HG03139 (cell line): ENCODE data around the gene CENPM.

Source experiments
- ATAC-seq: cut with Tn5 transposase; IDR thresholded peaks from one replicate; pipeline ENCODE4 v1.9.1; 2021; ENCODE audit not compliant: unreplicated experiment

CENPM gene

GRCh38 chr22:41933411-41934177, 13.4 kb downstream of the CENPM start:
- no peak for ATAC-seq

DNA sequence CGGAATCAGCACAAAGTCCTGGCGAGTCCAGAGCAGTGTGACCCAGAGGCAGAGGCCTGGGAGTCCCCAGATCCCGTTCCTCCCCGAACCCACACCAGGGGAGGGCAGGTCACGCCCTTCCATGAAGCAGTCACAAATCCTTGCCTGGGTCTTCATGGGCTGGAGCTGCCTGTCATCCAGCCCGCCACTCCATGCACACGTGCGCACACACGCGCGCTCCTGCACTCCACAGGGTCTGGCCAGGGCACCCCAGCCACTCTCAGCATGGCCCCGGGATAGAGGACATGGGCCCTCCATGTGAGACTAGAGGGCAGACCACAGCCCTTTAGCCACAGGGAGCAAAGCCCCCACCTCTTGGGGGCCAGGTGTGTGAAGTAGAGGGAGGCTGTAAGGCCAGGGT, 14.6 kb downstream of the CENPM start:
- ATAC-seq: no peak

DNA sequence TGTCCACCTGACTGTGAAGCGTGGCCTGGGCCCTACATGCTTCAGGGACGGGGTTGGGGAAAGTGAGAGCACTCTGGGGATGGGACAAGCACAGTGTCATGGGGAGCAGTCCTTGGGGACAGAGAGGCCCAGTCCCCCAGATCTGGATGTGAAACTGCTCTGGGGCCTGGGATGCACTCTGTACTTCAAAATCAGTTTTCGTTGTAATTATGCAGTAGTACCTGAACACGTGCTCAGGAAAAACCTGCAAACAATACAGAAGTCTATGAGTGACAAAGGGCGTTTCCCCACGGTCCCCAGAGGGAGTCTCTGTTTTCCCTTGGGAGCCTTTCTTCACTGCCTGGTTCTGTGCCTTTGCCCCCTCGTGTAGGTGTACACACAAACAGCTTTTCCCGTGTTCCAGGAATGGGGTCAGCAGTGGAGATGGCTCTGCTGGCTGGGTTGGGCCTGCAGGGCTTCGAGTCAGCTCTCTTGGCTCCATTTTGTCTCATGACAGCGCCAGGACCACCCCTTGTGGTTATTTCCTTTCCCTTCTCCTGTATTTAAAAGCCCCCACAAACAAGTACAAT, 15.2 kb downstream of the CENPM start:
- no peak for ATAC-seq

DNA sequence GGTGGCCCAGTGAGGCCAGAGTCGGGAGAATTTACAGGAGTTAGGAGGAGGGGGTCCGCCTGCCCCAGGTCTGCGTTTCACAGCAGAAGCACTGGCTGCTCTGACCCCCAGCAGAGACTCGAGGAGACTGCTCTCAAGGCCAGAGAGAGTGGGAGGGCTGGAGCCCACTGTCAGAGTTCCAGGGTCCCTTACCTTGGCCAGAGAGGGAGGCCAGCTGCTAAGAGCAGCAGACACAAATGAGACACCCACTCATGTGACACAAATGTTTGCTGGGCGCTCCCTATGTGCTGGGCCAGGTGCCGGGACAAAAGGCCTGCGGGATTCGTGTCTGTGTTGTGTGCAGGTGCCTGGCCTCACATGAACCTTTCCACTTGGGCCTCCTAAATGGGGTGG, 17.5 kb downstream of the CENPM start:
- ATAC-seq: no peak

GRCh38 chr22:41928593-41929417, 18.1 kb downstream of the CENPM start:
- ATAC-seq: no peak

DNA sequence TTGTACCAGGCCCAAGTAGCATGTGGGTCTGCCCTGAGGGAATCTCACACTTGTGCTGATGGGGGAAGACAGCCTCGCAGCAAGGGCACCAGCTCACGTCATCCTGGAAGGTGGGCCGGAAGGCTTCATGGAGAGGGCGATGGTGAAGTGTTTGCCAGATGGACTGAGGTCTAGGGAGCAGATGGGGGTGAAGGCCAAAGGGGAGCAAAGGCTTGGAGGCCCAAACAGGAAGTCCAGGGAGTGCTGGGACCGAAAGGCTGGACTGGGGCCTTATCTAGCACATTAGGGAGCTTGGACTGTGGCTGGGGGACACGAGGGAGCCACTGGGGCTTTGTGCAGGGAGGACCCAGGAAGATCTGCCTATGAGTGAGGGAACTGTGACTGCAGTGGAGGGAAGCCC, 19.1 kb downstream of the CENPM start:
- ATAC-seq: no peak

- ATAC-seq: no peak
Measured at GRCh38 chr22:41925783-41926460, 21.0 kb downstream of the CENPM start.

- no peak for ATAC-seq
Measured at GRCh38 chr22:41923595-41924276, 23.2 kb downstream of the CENPM start.

GRCh38 chr22:41922940-41923594, 23.9 kb downstream of the CENPM start:
- no peak for ATAC-seq

GRCh38 chr22:41922328-41922727, 24.6 kb downstream of the CENPM start:
- no peak for ATAC-seq

GRCh38 chr22:41920271-41920976, 26.5 kb downstream of the CENPM start:
- ATAC-seq: peak; percentile 11

DNA sequence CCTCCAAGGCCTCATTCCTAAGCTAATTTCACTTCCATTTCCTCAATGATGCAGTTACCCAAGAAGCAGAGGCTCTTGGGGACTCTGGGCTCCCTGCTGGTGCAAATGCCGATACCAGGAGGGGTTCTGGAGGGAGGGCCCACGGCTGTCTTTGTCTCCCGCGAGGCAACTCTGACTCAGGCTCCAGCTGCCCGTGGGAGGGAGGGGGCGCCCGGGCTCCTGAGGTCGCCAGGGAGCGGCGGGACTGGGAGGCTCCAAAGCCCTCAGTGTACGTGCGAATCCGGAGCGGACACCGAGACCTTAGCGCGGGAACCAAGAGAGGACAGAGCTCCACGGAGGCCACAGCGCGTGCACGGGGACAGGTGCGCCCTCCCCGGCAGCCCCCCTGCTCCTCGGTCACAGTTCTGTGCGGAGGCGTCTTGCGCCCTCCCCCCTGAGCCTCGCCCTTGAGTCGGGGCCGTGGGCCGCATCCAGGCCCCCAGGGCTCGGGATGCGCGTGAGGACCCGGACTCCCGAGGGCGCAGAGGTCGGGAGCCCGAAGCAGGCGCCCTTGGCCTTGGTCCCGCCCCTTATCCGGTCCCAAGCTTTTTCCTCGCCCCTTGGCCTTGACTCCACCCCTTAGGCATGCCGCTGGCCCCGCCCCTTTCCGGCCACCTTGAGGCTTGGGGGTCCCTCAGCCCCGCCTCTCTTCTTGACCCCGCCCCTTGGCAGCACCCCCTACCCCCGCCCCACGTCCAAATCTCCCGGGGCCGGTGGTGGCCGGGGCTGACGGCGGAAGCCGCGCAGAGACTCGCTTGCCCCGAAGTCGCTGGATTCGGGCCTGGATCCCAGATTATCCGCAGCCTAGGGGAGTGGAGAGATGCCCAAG, 27.4 kb downstream of the CENPM start:
- peak; percentile 39 for ATAC-seq

- ATAC-seq: no peak
Measured at GRCh38 chr22:41917903-41918791, 28.8 kb downstream of the CENPM start.

GRCh38 chr22:41917375-41917902, 29.5 kb downstream of the CENPM start:
- no peak for ATAC-seq

DNA sequence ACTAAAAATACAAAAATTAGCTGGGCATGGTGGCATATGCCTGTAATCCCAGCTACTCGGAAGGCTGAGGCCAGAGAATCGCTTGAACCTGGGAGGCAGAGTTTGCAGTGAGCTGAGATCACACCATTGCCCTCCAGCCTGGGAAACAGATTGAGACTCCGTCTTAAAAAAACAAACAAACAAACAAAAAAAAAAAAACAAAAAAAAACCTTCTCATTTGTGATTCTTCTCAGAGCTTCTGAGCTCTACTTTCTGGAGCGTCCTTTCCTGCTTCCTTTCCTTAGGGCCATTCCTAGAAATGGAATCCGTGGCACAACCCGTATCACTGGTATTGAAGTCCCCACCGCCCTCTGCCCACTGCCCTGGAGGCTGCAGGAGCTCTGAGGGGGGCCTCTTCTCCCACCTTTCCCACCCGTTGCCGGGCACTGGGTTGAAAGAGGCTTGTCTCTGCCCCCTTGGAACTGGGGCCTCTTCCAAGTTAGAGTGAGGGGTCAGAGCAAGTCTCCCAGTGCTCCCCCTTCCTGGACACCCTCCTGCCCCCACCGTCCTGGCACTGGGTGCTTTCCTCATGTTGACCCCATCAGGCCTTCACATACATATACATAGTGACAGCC, 30.1 kb downstream of the CENPM start:
- no peak for ATAC-seq

DNA sequence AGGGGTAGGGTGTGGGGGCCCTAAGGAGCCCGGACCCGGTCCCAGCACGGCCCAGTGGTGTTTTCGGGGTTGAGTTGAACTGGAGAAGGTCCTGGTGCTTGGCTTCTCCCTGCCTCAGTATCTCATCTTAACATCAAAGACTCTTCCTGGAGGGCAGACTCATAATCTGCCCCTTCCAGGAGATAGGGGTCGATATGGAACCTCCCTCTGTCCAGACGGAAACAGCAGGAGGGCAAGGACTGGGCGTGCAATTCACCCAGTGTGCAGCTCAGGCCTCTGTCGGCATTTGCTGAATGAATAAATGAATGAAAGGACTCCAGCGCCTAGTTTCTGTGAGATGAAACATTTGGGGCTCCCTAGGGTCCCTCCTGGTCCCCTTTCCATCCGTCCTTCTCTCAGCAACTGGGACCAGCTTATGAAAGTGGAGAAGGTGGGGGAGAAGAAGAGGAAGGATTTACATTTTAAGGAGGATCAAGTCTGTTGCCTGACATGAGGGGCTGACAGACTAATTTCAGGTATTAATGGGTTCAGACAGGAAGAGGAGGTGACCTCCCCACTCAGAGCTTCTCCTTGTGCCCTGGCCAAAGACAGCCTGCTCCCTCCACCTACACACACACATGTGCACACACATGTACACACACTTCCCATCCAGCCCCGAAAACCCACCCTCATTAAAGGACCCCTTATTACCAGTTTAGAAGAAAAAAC, 31.0 kb downstream of the CENPM start:
- no peak for ATAC-seq
